ENCODE measurements around the gene FRMD4A. TPM values are rescaled to one million over a fixed set of nuclear protein-coding genes. Genes with fewer than 3 reads are reported as not detected.

Gene FRMD4A
- total and polyA plus RNA-seq, 12 donors: 17.4 to 43.4 (median 30.3) TPM

GRCh38 chr10:14024329-14025202, 306.2 kb downstream of the FRMD4A start:
- no peaks in the 10 kb centered on the region for H3K27me3 ChIP-seq
- peak overlapping the region in 3 of 10 donors; percentile 25 to 55 (median 53) for H3K27ac ChIP-seq
- ATAC-seq (peak in 7 of 8 donors; percentile 37 to 75 (median 52)), DNase-seq (peak in 1 of 2 donors; percentile 33)
- no peaks in the 10 kb centered on the region for H3K36me3 ChIP-seq
- intact Hi-C loops (cut with DNase I): no loop called here
- WGBS, 2 donors: 80 to 83% methylated on average over 15 of the region's 15 CpGs
- H3K4me3 ChIP-seq: peak overlapping the region in 5 of 10 donors; percentile 17 to 30 (median 22)
- TF ChIP-seq CTCF (IDR thresholded peaks at IDR 0.05): no peak
- H3K4me1 ChIP-seq: peaks cover 0 to 7% (median 0%) of the 10 kb centered on the region in 9 donors
- peaks cover 0 to under 1% (median 0%) of the 10 kb centered on the region in 11 donors for H3K9me3 ChIP-seq

- H3K36me3 ChIP-seq: no peaks in the 10 kb centered on the region
- 87% methylated on average over 7 of the region's 7 CpGs for WGBS, 2 donors
- intact Hi-C loops (cut with DNase I): no loop called here
- peak overlapping the region in 3 of 10 donors; percentile 25 to 55 (median 53) for H3K27ac ChIP-seq
- TF ChIP-seq CTCF (IDR thresholded peaks at IDR 0.05): no peak
- ATAC-seq: peak in 2 of 8 donors; percentile 15 to 25
- peaks cover 0 to 7% (median 0%) of the 10 kb centered on the region in 9 donors for H3K4me1 ChIP-seq
- H3K27me3 ChIP-seq: peaks cover 0 to 5% (median 0%) of the 10 kb centered on the region in 7 donors
- H3K9me3 ChIP-seq: peaks cover 0 to 8% (median 0%) of the 10 kb centered on the region in 11 donors
- no peak for DNase-seq
- peak overlapping the region in 5 of 10 donors; percentile 17 to 30 (median 22) for H3K4me3 ChIP-seq
Measured at GRCh38 chr10:14023673-14024328, 306.9 kb downstream of the FRMD4A start.

- peaks cover 0 to 7% (median 0%) of the 10 kb centered on the region in 9 donors for H3K4me1 ChIP-seq
- intact Hi-C loops (cut with DNase I): no loop called here
- peak overlapping the region in 5 of 10 donors; percentile 5 to 30 (median 22) for H3K4me3 ChIP-seq
- H3K27me3 ChIP-seq: peaks cover 0 to 7% (median 0%) of the 10 kb centered on the region in 7 donors
- DNase-seq: no peak
- peak overlapping the region in 1 of 10 donors; percentile 9 for H3K27ac ChIP-seq
- ATAC-seq: no peak
- TF ChIP-seq CTCF (IDR thresholded peaks at IDR 0.05): no peak
- 75 to 80% methylated on average over 17 of the region's 17 CpGs for WGBS, 2 donors
- H3K36me3 ChIP-seq: no peaks in the 10 kb centered on the region
- H3K9me3 ChIP-seq: peaks cover 0 to 12% (median 0%) of the 10 kb centered on the region in 11 donors
Measured at GRCh38 chr10:14022954-14023672, 307.6 kb downstream of the FRMD4A start.

- Histone ChIP-seq H3K27ac (no peak overlapping the region), H3K4me3 (no peak overlapping the region), H3K9me3 (peaks cover 0 to 12% (median 0%) of the 10 kb centered on the region in 11 donors), H3K27me3 (peaks cover 0 to 7% (median 0%) of the 10 kb centered on the region in 7 donors), H3K4me1 (peaks cover 0 to 14% (median under 1%) of the 10 kb centered on the region in 9 donors), H3K36me3 (no peaks in the 10 kb centered on the region)
- intact Hi-C loops (cut with DNase I): no loop called here
- DNase-seq: no peak
- WGBS, 2 donors: 81 to 90% methylated on average over 4 of the region's 4 CpGs
- no peak for TF ChIP-seq CTCF (IDR thresholded peaks at IDR 0.05)
- ATAC-seq: no peak
Measured at GRCh38 chr10:14022052-14022451, 308.7 kb downstream of the FRMD4A start.

All from heart right ventricle (tissue), 16 donors.